ENCODE data around the gene GSTT2B.
A peak's percentile ranks its signal among the peaks of the same experiment; 100 is the strongest.
"Not testable (repeated sequence)": the region's sequence is repeated elsewhere in the genome, so short reads cannot be mapped to it uniquely, and the experiment has no call there.

GSTT2B gene

DNA sequence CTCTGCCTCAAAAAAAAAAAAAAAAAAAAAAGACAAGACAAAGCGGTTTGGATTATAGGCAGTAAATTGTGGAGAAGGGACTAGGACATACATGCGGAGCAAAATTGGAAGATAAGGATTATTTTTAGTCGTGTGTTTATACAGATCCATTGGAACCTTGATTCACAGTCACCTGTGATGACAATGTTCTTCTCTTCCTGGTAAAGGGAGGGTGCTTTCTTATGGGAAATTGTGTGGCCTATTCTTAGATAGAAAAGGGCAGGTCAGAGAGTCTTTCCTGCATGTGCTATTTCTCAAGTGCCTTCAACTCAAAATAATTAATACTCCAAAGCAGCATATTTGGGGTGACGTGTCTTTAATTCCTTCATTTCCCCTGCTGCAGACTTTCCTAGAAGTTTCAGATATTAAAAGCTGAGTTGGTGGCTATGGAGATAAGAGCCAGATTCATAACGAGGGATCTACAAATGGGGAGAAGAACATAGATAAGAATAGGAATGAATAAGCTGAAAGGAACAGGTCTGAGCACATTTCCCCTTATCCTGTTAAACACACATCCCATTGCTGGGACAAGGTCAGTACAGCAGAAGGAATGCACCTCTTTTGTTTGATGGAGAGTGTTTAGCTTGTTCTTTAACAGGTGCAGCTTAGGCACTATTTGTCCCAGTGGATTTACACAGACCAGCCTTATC, 22.5 kb downstream of the GSTT2B start:
- Mint-ChIP-seq H3K9me3 (no peaks in the 10 kb centered on the region), H3K4me1 (no peaks in the 10 kb centered on the region), H3K36me3 (ENCODE audit: low read depth) (no peaks in the 10 kb centered on the region), H3K27me3 (peaks cover 2% of the 10 kb centered on the region), H3K27ac (no peak overlapping the region), H3K4me3 (no peak overlapping the region)
- no peak for DNase-seq
- ATAC-seq: no peak

- DNase-seq: no peak
- peaks cover 3% of the 10 kb centered on the region for H3K27me3 Mint-ChIP-seq
- no peak overlapping the region for H3K4me3 Mint-ChIP-seq
- peaks cover 16% of the 10 kb centered on the region for H3K9me3 Mint-ChIP-seq
- no peak for ATAC-seq
- no peaks in the 10 kb centered on the region for H3K4me1 Mint-ChIP-seq
- H3K36me3 Mint-ChIP-seq (ENCODE audit: low read depth): peaks cover 2% of the 10 kb centered on the region
- no peak overlapping the region for H3K27ac Mint-ChIP-seq
Measured at GRCh38 chr22:23926561-23926960, 34.4 kb downstream of the GSTT2B start.

- Mint-ChIP-seq H3K27ac (no peak overlapping the region), H3K4me3 (no peak overlapping the region), H3K9me3 (peaks cover 10% of the 10 kb centered on the region), H3K27me3 (no peaks in the 10 kb centered on the region), H3K36me3 (ENCODE audit: low read depth) (peaks cover 2% of the 10 kb centered on the region), H3K4me1 (no peaks in the 10 kb centered on the region)
- DNase-seq (no peak), ATAC-seq (no peak)
Measured at GRCh38 chr22:23925020-23925606, 35.9 kb downstream of the GSTT2B start.

- DNase-seq (no peak), ATAC-seq (no peak)
- Mint-ChIP-seq H3K9me3 (peaks cover 10% of the 10 kb centered on the region), H3K4me1 (no peaks in the 10 kb centered on the region), H3K36me3 (ENCODE audit: low read depth) (peaks cover 2% of the 10 kb centered on the region), H3K27me3 (no peaks in the 10 kb centered on the region), H3K4me3 (no peak overlapping the region), H3K27ac (no peak overlapping the region)
Measured at GRCh38 chr22:23922921-23923320, 38.1 kb downstream of the GSTT2B start.

GRCh38 chr22:23921586-23922201, 39.3 kb downstream of the GSTT2B start:
- H3K36me3 Mint-ChIP-seq (ENCODE audit: low read depth); H3K27ac Mint-ChIP-seq; H3K4me1 Mint-ChIP-seq; DNase-seq; H3K4me3 Mint-ChIP-seq; H3K27me3 Mint-ChIP-seq; H3K9me3 Mint-ChIP-seq; ATAC-seq: not testable (repeated sequence)

DNA sequence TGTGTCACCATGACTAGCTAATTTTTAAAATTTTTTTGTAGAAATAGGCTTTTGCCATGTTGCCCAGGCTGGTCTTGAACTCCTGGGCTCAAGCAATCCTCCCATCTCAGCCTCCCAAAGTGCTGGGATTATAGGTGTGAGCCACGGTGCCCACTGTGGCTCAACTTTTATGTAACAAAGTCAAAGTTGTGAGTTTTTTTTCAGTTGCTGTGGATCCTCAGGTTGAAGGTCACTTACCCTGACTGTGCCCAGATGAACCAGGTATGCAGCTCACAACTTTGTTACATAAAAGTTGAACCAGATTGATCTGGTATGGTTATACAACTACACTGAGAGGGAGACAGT, 40.8 kb downstream of the GSTT2B start:
- not testable (repeated sequence) for DNase-seq; H3K27me3 Mint-ChIP-seq; H3K36me3 Mint-ChIP-seq (ENCODE audit: low read depth); ATAC-seq; H3K9me3 Mint-ChIP-seq; H3K4me3 Mint-ChIP-seq; H3K27ac Mint-ChIP-seq; H3K4me1 Mint-ChIP-seq

- ATAC-seq (no peak), DNase-seq (no peak)
- H3K4me1 Mint-ChIP-seq: peaks cover 26% of the 10 kb centered on the region
- no peaks in the 10 kb centered on the region for H3K9me3 Mint-ChIP-seq
- no peak overlapping the region for H3K4me3 Mint-ChIP-seq
- H3K27ac Mint-ChIP-seq: no peak overlapping the region
- no peaks in the 10 kb centered on the region for H3K27me3 Mint-ChIP-seq
- no peaks in the 10 kb centered on the region for H3K36me3 Mint-ChIP-seq (ENCODE audit: low read depth)
Measured at GRCh38 chr22:23915290-23915689, 45.7 kb downstream of the GSTT2B start.

DNA sequence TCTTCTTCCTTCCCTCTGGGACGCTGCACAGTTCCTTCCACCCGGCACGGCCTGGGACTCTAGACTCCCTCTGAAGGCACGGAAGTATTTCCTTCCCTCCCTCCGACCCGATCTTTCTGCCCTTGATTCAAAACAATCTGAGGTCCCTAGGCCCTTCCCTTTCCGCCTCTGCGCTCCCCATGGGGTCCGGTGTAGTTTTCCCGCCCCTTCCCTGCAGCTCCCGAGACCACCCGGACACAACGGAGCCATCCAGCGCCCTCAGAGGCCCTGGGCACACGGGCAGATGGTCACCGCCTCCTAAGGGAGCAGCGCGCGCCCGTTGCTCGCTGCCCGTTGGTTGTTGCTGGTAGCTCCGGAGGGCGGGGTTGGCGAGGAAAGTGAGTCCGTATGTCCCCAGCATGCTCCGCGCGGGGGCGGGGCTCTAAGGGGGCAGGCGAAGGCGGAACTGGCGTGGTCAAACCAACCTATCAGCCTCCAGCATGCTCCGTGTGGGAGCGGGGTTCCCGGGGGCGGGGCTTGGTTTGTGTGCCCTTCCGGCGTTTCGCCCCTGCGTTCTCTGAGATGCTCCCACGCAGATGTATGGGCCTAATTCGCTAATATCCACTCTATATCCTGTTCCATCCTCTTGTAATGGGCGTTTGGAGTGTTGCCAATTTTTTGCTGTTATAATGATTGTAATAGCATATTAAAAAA, 47.2 kb downstream of the GSTT2B start:
- Mint-ChIP-seq H3K4me1 (peaks cover 26% of the 10 kb centered on the region), H3K27me3 (peaks cover 2% of the 10 kb centered on the region), H3K9me3 (no peaks in the 10 kb centered on the region), H3K4me3 (peak overlapping the region; percentile 98), H3K36me3 (ENCODE audit: low read depth) (no peaks in the 10 kb centered on the region), H3K27ac (peak overlapping the region; percentile 98)
- DNase-seq (peak; percentile 100), ATAC-seq (peak; percentile 98)

GRCh38 chr22:23913306-23913660, 47.7 kb downstream of the GSTT2B start:
- Mint-ChIP-seq H3K36me3 (ENCODE audit: low read depth) (no peaks in the 10 kb centered on the region), H3K4me3 (peak overlapping the region; percentile 98), H3K27me3 (peaks cover 4% of the 10 kb centered on the region), H3K4me1 (peaks cover 26% of the 10 kb centered on the region), H3K9me3 (no peaks in the 10 kb centered on the region), H3K27ac (peak overlapping the region; percentile 98)
- ATAC-seq (peak; percentile 11), DNase-seq (no peak)

DNA sequence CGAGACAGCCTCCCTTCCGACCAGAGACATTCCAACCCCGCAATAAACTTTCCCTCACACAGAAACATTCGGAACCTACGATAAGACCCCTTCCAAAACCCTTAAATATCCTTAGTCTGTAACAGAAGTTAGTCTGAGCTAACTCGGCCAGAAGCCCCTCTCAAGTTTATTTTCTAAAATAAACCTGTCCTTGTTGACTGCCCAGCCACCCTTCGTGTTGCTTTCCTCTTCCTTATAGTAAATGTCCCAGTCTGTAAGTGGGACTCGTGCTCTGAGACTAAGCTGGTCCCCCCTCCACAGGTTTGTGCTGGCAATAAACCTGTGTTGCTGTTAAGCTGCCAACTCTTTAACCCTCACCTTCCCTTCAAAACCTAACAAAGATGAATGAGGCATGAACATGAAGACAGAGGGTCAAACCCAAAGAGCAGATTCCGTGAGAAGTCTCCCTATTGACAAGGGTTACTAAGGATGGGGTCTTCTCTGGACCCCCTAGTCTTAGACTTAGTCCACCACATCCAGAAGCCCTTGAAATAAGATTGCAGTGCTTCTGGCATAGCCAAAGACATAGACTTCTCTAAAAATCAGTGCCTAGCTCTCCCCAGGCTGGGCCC, 48.6 kb downstream of the GSTT2B start:
- Mint-ChIP-seq H3K4me3 (peak overlapping the region; percentile 98), H3K27me3 (peaks cover 4% of the 10 kb centered on the region), H3K4me1 (peaks cover 26% of the 10 kb centered on the region), H3K27ac (no peak overlapping the region), H3K9me3 (no peaks in the 10 kb centered on the region), H3K36me3 (ENCODE audit: low read depth) (no peaks in the 10 kb centered on the region)
- no peak for DNase-seq
- ATAC-seq: no peak

DNA sequence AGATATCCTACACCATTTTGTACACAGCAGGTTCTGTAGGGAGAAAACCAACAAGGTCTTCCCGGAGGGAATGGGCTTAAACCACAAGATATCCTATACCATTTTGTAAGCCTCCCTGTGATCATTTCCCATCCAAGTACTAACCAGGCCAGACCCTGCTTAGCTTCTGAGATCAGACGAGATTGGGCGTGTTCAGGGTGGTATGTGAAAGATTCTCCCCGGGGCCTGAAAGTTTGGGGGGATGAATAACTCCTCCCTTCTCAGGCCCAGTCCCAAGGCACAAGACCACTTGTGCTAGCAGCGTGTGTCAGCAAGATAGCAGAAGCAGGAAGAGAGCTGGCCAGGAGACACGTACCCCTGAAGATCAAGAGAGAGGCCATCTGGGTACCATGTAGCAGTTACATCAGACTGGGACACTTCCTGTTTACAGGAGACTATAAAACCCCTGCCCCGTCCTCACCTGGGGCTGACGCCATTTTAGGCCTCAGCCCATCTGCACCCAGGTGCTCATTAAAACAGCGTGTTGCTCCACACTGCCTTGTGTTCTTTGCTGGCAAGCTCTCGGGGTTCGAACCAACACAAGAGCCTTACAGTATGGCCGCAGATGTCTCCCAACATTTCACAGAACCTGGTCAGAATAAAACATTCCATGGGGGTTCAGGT, 49.5 kb downstream of the GSTT2B start:
- no peak for ATAC-seq
- H3K9me3 Mint-ChIP-seq: no peaks in the 10 kb centered on the region
- no peak overlapping the region for H3K4me3 Mint-ChIP-seq
- H3K27me3 Mint-ChIP-seq: peaks cover 6% of the 10 kb centered on the region
- H3K4me1 Mint-ChIP-seq: peaks cover 26% of the 10 kb centered on the region
- no peaks in the 10 kb centered on the region for H3K36me3 Mint-ChIP-seq (ENCODE audit: low read depth)
- H3K27ac Mint-ChIP-seq: no peak overlapping the region
- no peak for DNase-seq

DNA sequence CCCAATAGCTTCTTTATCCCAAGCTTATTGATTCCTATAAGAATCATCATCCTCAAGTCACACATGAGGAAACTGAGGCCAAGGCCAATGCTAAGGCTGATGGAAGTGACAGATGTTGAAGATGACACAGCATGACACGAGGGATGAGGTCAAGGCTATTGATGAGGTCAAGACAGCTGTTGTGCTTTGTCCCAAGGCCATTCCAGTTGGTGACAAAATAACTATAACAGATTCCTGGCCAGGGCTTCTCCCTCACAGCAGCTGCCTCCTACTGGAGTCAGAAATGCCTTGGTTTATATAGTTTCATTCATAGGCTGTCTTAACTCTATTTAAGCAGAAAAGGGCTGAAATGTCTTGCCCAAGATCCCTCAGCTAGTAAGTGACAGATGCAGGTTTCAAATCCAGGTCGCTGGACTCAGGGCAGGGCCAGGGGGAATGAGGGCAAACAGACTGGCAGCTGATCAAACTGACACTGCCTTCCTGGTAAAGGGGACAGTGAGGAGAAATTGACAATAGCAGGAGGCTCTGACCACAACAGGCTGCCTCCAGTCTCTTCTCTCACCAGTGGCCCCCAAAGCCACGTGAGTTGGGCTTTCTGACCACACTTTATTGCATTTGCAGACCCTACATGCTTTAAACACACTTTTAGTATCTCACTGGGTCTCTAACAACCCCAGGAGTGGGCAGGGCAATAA, 50.4 kb downstream of the GSTT2B start:
- Mint-ChIP-seq H3K27me3 (peaks cover 9% of the 10 kb centered on the region), H3K9me3 (no peaks in the 10 kb centered on the region), H3K27ac (no peak overlapping the region), H3K4me3 (no peak overlapping the region), H3K36me3 (ENCODE audit: low read depth) (no peaks in the 10 kb centered on the region), H3K4me1 (peaks cover 26% of the 10 kb centered on the region)
- no peak for DNase-seq
- no peak for ATAC-seq

DNA sequence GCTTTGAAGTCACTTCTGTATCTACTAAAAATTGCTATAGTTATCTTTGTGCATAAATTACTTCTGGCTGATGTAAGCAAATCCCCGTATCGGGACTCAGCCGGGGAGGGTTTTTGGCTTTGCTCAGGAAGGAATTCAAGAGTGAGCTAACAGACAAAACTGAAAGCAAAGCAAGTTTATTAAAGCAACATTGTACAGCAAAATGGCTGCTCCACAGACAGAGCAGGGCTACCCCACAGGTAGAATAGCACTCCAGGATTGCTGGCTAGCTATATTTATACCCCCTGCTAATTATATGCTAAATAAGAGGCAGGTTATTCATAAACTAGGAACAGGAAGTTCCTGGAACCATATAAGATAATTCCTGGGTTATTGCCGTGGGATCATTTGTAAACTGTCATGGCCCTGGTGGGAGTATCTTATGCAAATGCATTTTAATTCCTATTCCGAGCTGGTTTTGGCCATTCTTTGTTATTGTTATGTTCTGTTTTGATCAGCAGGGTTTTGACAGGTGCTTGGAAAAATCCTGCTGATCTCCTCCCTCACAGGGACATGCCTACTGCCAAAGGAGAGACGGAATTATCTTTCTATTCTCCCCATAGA, 51.6 kb downstream of the GSTT2B start:
- H3K4me1 Mint-ChIP-seq: peaks cover 15% of the 10 kb centered on the region
- no peaks in the 10 kb centered on the region for H3K36me3 Mint-ChIP-seq (ENCODE audit: low read depth)
- no peaks in the 10 kb centered on the region for H3K9me3 Mint-ChIP-seq
- H3K4me3 Mint-ChIP-seq: no peak overlapping the region
- no peak for DNase-seq
- peaks cover 14% of the 10 kb centered on the region for H3K27me3 Mint-ChIP-seq
- no peak overlapping the region for H3K27ac Mint-ChIP-seq
- no peak for ATAC-seq

Data from activated naive CD8-positive, alpha-beta T cell treated with anti-CD3 and anti-CD28 coated beads, Interleukin-2, amount 50 U/mL, for 24 hours (primary cell).